PC-9 (cell line): ENCODE data around the gene TOPAZ1. TPM values are rescaled to one million over a fixed set of nuclear protein-coding genes. Genes with fewer than 3 reads are reported as not detected.

Source experiments
- BruUV-seq: library from RNA; stranded (reverse); fragments of 400-500 nt; replicated peaks from 2 replicates; lab custom pipeline; 2021; lab: Mats Ljungman, UMichigan
- CTCF ChIA-PET: fragments of 300-600 bp; sonication (Branson Sonifier 250); formaldehyde crosslinking; loops from one replicate; lab custom pipeline; 2022; ENCODE audit warnings: antibody characterized with exemption; lab: Charles Lee
- POLR2A ChIA-PET: fragments of 300-600 bp; sonication (Branson Sonifier 250); formaldehyde crosslinking; loops from one replicate; lab custom pipeline; 2022; ENCODE audit warnings: antibody characterized with exemption; ENCODE audit not compliant: unreplicated experiment; lab: Charles Lee
- DNase-seq, 2 experiments: peaks; one replicate each; pipeline versions ENCODE4 v3.0.0 to v3.0.0-alpha.2; 2015 to 2022; ENCODE audit warnings: mixed read lengths in 1 of 2
- H2AFZ ChIP-seq: fragments of 200-600 bp; sonication (generic); 2 replicates; pipeline ENCODE4 v1.8.1; 2017; ENCODE audit warnings: antibody characterized with exemption
- H3F3A ChIP-seq: fragments of 200-600 bp; sonication (generic); 2 replicates; pipeline ENCODE4 v1.8.1; 2017; ENCODE audit warnings: antibody characterized with exemption, mild to moderate bottlenecking, low read depth; ENCODE audit not compliant: insufficient read depth
- H3K27ac ChIP-seq: fragments of 200-600 bp; sonication (generic); 2 replicates; pipeline ENCODE4 v1.6.1; 2016; ENCODE audit warnings: mixed run types
- H3K27me3 ChIP-seq: fragments of 200-600 bp; sonication (generic); 2 replicates; pipeline ENCODE4 v1.6.1; 2016; ENCODE audit warnings: low read depth, mixed run types; ENCODE audit not compliant: insufficient read depth
- H3K36me3 ChIP-seq: fragments of 200-600 bp; sonication (generic); 2 replicates; pipeline ENCODE4 v1.6.1; 2016; ENCODE audit warnings: low read depth, mixed run types
- H3K4me1 ChIP-seq: fragments of 200-600 bp; sonication (generic); replicated peaks from 2 replicates; pipeline ENCODE4 v1.6.1; 2016; ENCODE audit warnings: mixed run types; ENCODE audit not compliant: insufficient read depth
- H3K4me2 ChIP-seq: fragments of 200-600 bp; sonication (generic); 2 replicates; pipeline ENCODE4 v1.6.1; 2017; ENCODE audit warnings: mixed run types
- H3K4me3 ChIP-seq: fragments of 200-600 bp; sonication (generic); 2 replicates; pipeline ENCODE4 v1.6.1; 2016; ENCODE audit warnings: mixed run types
- H3K79me2 ChIP-seq: fragments of 200-600 bp; sonication (generic); 2 replicates; pipeline ENCODE4 v1.6.1; 2017; ENCODE audit warnings: low read depth, mixed run types
- H3K9me2 ChIP-seq: fragments of 200-600 bp; sonication (generic); 2 replicates; pipeline ENCODE4 v1.8.1; 2017; ENCODE audit warnings: mild to moderate bottlenecking; ENCODE audit not compliant: insufficient read depth
- H3K9me3 ChIP-seq: fragments of 200-600 bp; sonication (generic); 2 replicates; pipeline ENCODE4 v1.8.1; 2016; ENCODE audit warnings: low read depth; ENCODE audit not compliant: insufficient read depth
- H4K20me1 ChIP-seq: fragments of 200-600 bp; sonication (generic); 2 replicates; pipeline ENCODE4 v1.8.1; 2017; ENCODE audit not compliant: insufficient read depth
- CTCF ChIP-seq: fragments of 200-600 bp; sonication (generic); conservative IDR thresholded peaks from 2 replicates; pipeline ENCODE4 v1.6.1; 2017; ENCODE audit warnings: mixed run types, antibody characterized with exemption, mild to moderate bottlenecking, moderate library complexity
- EZH2 ChIP-seq: fragments of 200-600 bp; sonication (generic); IDR thresholded peaks from 2 replicates; pipeline ENCODE4 v1.8.0; 2017; ENCODE audit warnings: antibody characterized with exemption, low read depth
- intact Hi-C: fragments of 100-400 bp; cut with micrococcal nuclease; formaldehyde crosslinking; loops from one replicate; pipeline ENCODE4 v1.10.0; 2022; ENCODE audit not compliant: unreplicated experiment
- total RNA-seq: library from RNA; stranded (reverse); gene quantifications from 2 replicates; pipeline ENCODE4 v1.2.3, GENCODE V29; 2021

The TOPAZ1 gene
- total RNA-seq, 1 experiment from 2014 or later = not detected

- Histone ChIP-seq H3K9me2 (no peaks in the 10 kb centered on the region), H3K4me3 (no peak overlapping the region), H2AFZ (no peak overlapping the region), H3K9me3 (no peaks in the 10 kb centered on the region), H3K36me3 (no peaks in the 10 kb centered on the region), H3F3A (no peaks in the 10 kb centered on the region; the same call in 1 of the 2 replicates), H3K4me2 (0 out of 2 replicates have a peak overlapping the region, but pooled peaks have one; percentile 24), H3K27ac (no peak overlapping the region), H3K79me2 (no peaks in the 10 kb centered on the region), H3K4me1 (peaks cover 13% of the 10 kb centered on the region), H4K20me1 (no peaks in the 10 kb centered on the region), H3K27me3 (no peaks in the 10 kb centered on the region)
- CTCF ChIA-PET = no interaction called here
- DNase-seq = peak in 1 of 2 experiments; percentile 70
- POLR2A ChIA-PET = no interaction called here
- TF ChIP-seq EZH2 = no peak
- intact Hi-C loops = no loop called here
- BruUV-seq = no TSS peak
Measured at GRCh38 chr3:44264146-44264545, 22.5 kb downstream of the TOPAZ1 start.

- no peaks in the 10 kb centered on the region for H3K79me2 ChIP-seq
- H3K4me2 ChIP-seq = no peak overlapping the region
- intact Hi-C loops = no loop called here
- H3K9me2 ChIP-seq = no peaks in the 10 kb centered on the region
- CTCF ChIA-PET = no interaction called here
- H3K4me1 ChIP-seq = peaks cover 13% of the 10 kb centered on the region
- DNase-seq = no peak
- H3K27me3 ChIP-seq = no peaks in the 10 kb centered on the region
- H3F3A ChIP-seq = no peaks in the 10 kb centered on the region; the same call in 1 of the 2 replicates
- no peak overlapping the region for H3K27ac ChIP-seq
- TF ChIP-seq CTCF (no peak), EZH2 (no peak)
- no peaks in the 10 kb centered on the region for H4K20me1 ChIP-seq
- no peaks in the 10 kb centered on the region for H3K9me3 ChIP-seq
- no peaks in the 10 kb centered on the region for H3K36me3 ChIP-seq
- BruUV-seq = no TSS peak
- no peak overlapping the region for H2AFZ ChIP-seq
- H3K4me3 ChIP-seq = no peak overlapping the region
- POLR2A ChIA-PET = no interaction called here
Measured at GRCh38 chr3:44265815-44266214, 24.1 kb downstream of the TOPAZ1 start.

- no peaks in the 10 kb centered on the region for H3K9me3 ChIP-seq
- DNase-seq = no peak
- ChIA-PET CTCF (no interaction called here), POLR2A (no interaction called here)
- H3K36me3 ChIP-seq = no peaks in the 10 kb centered on the region
- no peak overlapping the region for H3K4me3 ChIP-seq
- no peak overlapping the region; the same call in 1 of the 2 replicates for H2AFZ ChIP-seq
- no peaks in the 10 kb centered on the region for H3K79me2 ChIP-seq
- H3K4me1 ChIP-seq = no peaks in the 10 kb centered on the region
- H3K27me3 ChIP-seq = no peaks in the 10 kb centered on the region
- H3K9me2 ChIP-seq = no peaks in the 10 kb centered on the region
- intact Hi-C loops = no loop called here
- no peaks in the 10 kb centered on the region for H4K20me1 ChIP-seq
- TF ChIP-seq EZH2 = no peak
- no peak for TF ChIP-seq CTCF
- H3K4me2 ChIP-seq = no peak overlapping the region
- no TSS peak for BruUV-seq
- no peak overlapping the region for H3K27ac ChIP-seq
- no peaks in the 10 kb centered on the region for H3F3A ChIP-seq
Measured at GRCh38 chr3:44272191-44272590, 30.5 kb downstream of the TOPAZ1 start.

GRCh38 chr3:44277925-44278324 lies 36.2 kb downstream of the TOPAZ1 start:
- no peak overlapping the region for H2AFZ ChIP-seq
- TF ChIP-seq CTCF (no peak), EZH2 (no peak)
- ChIA-PET POLR2A (no interaction called here), CTCF (no interaction called here)
- no peaks in the 10 kb centered on the region for H3K9me2 ChIP-seq
- no peaks in the 10 kb centered on the region for H3K9me3 ChIP-seq
- no peak for DNase-seq
- H4K20me1 ChIP-seq = no peaks in the 10 kb centered on the region
- H3K27ac ChIP-seq = no peak overlapping the region
- no peaks in the 10 kb centered on the region for H3K36me3 ChIP-seq
- H3K4me2 ChIP-seq = no peak overlapping the region
- no TSS peak for BruUV-seq
- no peaks in the 10 kb centered on the region for H3K79me2 ChIP-seq
- H3K4me1 ChIP-seq = no peaks in the 10 kb centered on the region
- no peaks in the 10 kb centered on the region for H3K27me3 ChIP-seq
- H3F3A ChIP-seq = no peaks in the 10 kb centered on the region
- no peak overlapping the region for H3K4me3 ChIP-seq
- intact Hi-C loops = no loop called here
